Measurements from ENCODE around the gene PTCH1.

DNA sequence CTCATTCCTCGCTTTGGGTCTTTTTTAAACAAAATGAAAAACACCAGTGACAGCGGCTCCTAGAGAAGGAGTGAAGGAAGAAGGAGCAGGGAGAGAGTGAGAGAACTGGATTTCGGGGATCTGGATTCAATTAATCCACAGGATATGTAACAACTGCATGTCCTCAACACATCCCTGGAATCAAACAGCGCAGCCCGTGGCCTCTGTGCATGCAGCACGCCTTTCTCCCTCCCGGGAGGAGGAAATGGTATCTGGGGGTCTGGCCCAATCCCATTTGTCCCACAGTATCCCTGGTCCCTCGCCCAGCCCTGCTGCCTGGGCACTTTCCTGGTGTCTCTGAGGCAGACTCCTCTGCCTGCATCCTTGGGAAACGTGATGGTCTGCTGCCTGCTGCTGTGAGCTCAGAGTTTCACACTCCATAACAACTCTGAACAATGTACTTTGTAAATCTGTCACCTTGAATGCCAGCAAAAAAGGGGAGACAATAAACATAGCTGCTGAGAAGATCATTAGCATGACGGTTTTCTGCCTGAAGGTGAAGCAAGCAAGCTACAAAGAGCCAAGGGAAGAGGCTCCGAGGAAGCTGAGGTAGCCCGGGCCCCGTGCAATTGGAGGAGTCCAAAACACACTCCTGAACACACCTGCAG is 56.1 kb downstream of the PTCH1 start:
- TF ChIP-seq, protein P1, sequence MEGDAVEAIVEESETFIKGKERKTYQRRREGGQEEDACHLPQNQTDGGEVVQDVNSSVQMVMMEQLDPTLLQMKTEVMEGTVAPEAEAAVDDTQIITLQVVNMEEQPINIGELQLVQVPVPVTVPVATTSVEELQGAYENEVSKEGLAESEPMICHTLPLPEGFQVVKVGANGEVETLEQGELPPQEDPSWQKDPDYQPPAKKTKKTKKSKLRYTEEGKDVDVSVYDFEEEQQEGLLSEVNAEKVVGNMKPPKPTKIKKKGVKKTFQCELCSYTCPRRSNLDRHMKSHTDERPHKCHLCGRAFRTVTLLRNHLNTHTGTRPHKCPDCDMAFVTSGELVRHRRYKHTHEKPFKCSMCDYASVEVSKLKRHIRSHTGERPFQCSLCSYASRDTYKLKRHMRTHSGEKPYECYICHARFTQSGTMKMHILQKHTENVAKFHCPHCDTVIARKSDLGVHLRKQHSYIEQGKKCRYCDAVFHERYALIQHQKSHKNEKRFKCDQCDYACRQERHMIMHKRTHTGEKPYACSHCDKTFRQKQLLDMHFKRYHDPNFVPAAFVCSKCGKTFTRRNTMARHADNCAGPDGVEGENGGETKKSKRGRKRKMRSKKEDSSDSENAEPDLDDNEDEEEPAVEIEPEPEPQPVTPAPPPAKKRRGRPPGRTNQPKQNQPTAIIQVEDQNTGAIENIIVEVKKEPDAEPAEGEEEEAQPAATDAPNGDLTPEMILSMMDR (IDR thresholded peaks at IDR 0.05; ENCODE audit: borderline replicate concordance, extremely low read depth, low read length, poor library complexity, severe bottlenecking), result no peak
- TF ChIP-seq EZH2 (IDR thresholded peaks at IDR 0.05; ENCODE audit: borderline replicate concordance, low read depth, low read length, severe bottlenecking), result no peak
